Neural crest cell (in vitro differentiated cells): ENCODE results near the gene FAM20B. TPM values are rescaled to one million over a fixed set of nuclear protein-coding genes. Genes with fewer than 3 reads are reported as not detected.

Experiments
- DNase-seq: peaks from one replicate; pipeline ENCODE4 v3.0.0; 2021; ENCODE audit warnings: low read depth, mixed read lengths, low spot score
- H3K27ac Mint-ChIP-seq: one replicate; pipeline ENCODE4 v1.8.0; 2021; ENCODE audit warnings: mild to moderate bottlenecking, mixed read lengths; ENCODE audit not compliant: unreplicated experiment
- H3K27me3 Mint-ChIP-seq: 2 replicates; pipeline ENCODE4 v1.8.0; 2021; ENCODE audit warnings: low read depth, mild to moderate bottlenecking, mixed read lengths
- H3K36me3 Mint-ChIP-seq: 2 replicates; pipeline ENCODE4 v1.8.0; 2021; ENCODE audit warnings: low read depth, mild to moderate bottlenecking, mixed read lengths
- H3K4me1 Mint-ChIP-seq: 2 replicates; pipeline ENCODE4 v1.8.0; 2021; ENCODE audit warnings: mixed read lengths
- H3K4me3 Mint-ChIP-seq: one replicate; pipeline ENCODE4 v1.8.0; 2021; ENCODE audit warnings: mild to moderate bottlenecking, mixed read lengths
- H3K9me3 Mint-ChIP-seq: 2 replicates; pipeline ENCODE4 v1.8.0; 2021; ENCODE audit warnings: mixed read lengths
- CTCF ChIP-seq: fragments of 200-600 bp; sonication (generic); conservative IDR thresholded peaks from 2 replicates; pipeline ENCODE4 v1.5.0; 2021; ENCODE audit warnings: antibody characterized with exemption, mild to moderate bottlenecking
- total RNA-seq: library from RNA; stranded (reverse); gene quantifications from 2 replicates; pipeline ENCODE4 v1.2.1, GENCODE V29; 2021

FAM20B gene
- total RNA-seq, 1 donor from 2014 or later: 39.7 TPM

- TF ChIP-seq CTCF: no peak
- peaks cover 11% of the 10 kb centered on the region for H3K4me1 Mint-ChIP-seq
Observed at GRCh38 chr1:179047636-179047997, 21.9 kb downstream of the FAM20B start.

GRCh38 chr1:179048339-179049124 is 22.8 kb downstream of the FAM20B start:
- Mint-ChIP-seq H3K27ac (no peak overlapping the region), H3K36me3 (peaks cover 10% of the 10 kb centered on the region), H3K9me3 (no peaks in the 10 kb centered on the region), H3K4me3 (no peak overlapping the region), H3K4me1 (peaks cover 9% of the 10 kb centered on the region), H3K27me3 (no peaks in the 10 kb centered on the region)
- no peak for DNase-seq
- TF ChIP-seq CTCF: no peak

More at GRCh38 chr1:179047636-179047997, 21.9 kb downstream of the FAM20B start:
- H3K36me3 Mint-ChIP-seq: peaks cover 11% of the 10 kb centered on the region
- H3K4me3 Mint-ChIP-seq: no peak overlapping the region
- DNase-seq: no peak
- H3K9me3 Mint-ChIP-seq: no peaks in the 10 kb centered on the region
- H3K27me3 Mint-ChIP-seq: no peaks in the 10 kb centered on the region
- H3K27ac Mint-ChIP-seq: no peak overlapping the region

- Mint-ChIP-seq H3K4me3 (no peak overlapping the region), H3K9me3 (peaks cover 12% of the 10 kb centered on the region), H3K27me3 (no peaks in the 10 kb centered on the region), H3K4me1 (no peaks in the 10 kb centered on the region), H3K36me3 (peaks cover 28% of the 10 kb centered on the region), H3K27ac (no peak overlapping the region)
- no peak for TF ChIP-seq CTCF
- DNase-seq: no peak
Observed at GRCh38 chr1:179052776-179053175, 27.1 kb downstream of the FAM20B start.

- Mint-ChIP-seq H3K4me1 (no peaks in the 10 kb centered on the region), H3K36me3 (peaks cover 28% of the 10 kb centered on the region), H3K4me3 (no peak overlapping the region), H3K27ac (peak overlapping the region; percentile 5), H3K9me3 (peaks cover 12% of the 10 kb centered on the region), H3K27me3 (no peaks in the 10 kb centered on the region)
- TF ChIP-seq CTCF: no peak
- DNase-seq: no peak
Observed at GRCh38 chr1:179053486-179053885, 27.8 kb downstream of the FAM20B start.

GRCh38 chr1:179055937-179056336 is 30.2 kb downstream of the FAM20B start:
- Mint-ChIP-seq H3K36me3 (peaks cover 34% of the 10 kb centered on the region), H3K4me3 (no peak overlapping the region), H3K27ac (no peak overlapping the region), H3K4me1 (no peaks in the 10 kb centered on the region), H3K27me3 (no peaks in the 10 kb centered on the region), H3K9me3 (peaks cover 12% of the 10 kb centered on the region)
- no peak for DNase-seq
- TF ChIP-seq CTCF: no peak
